Gastroesophageal sphincter (tissue), 3 donors: ENCODE results near the gene GALNTL6.

ENCODE experiments used
- CTCF ChIP-seq, 4 experiments: fragments of 200-600 bp in 2 of 4; fragments of 450-650 bp in 2 of 4; sonication (generic) in 1 of 4; IDR thresholded peaks; one replicate each; pipeline ENCODE4 v1.5.1; 2017 to 2019; ENCODE audit warnings: antibody characterized with exemption in 4 of 4, mild to moderate bottlenecking in 2 of 4, moderate library complexity in 2 of 4
- POLR2A ChIP-seq, 2 donors: fragments of 450-650 bp; IDR thresholded peaks; one replicate each; pipeline ENCODE4 v1.6.1; 2017; ENCODE audit warnings: antibody characterized with exemption in 2 of 2, mild to moderate bottlenecking in 2 of 2, moderate library complexity in 1 of 2

GRCh38 chr4:172245516-172245915 is 432.3 kb downstream of the GALNTL6 start:
- TF ChIP-seq CTCF (IDR thresholded peaks at IDR 0.05): no peak
- no peak for TF ChIP-seq POLR2A (IDR thresholded peaks at IDR 0.05)
